HEK293 (cell line): ENCODE measurements around the gene PLIN5.

Source experiments
- REPIN1 ChIP-seq: fragments of 450-650 bp; formaldehyde crosslinking; IDR thresholded peaks from 2 replicates; pipeline ENCODE4 v1.5.1; 2017; ENCODE audit warnings: missing biosample characterization, missing genetic modification characterization, low read depth
- TF ChIP-seq, protein P1 (sequence below): fragments of 450-650 bp; formaldehyde crosslinking; IDR thresholded peaks from 2 replicates; pipeline ENCODE4 v1.5.1; 2016; ENCODE audit warnings: missing biosample characterization, missing genetic modification characterization

DNA sequence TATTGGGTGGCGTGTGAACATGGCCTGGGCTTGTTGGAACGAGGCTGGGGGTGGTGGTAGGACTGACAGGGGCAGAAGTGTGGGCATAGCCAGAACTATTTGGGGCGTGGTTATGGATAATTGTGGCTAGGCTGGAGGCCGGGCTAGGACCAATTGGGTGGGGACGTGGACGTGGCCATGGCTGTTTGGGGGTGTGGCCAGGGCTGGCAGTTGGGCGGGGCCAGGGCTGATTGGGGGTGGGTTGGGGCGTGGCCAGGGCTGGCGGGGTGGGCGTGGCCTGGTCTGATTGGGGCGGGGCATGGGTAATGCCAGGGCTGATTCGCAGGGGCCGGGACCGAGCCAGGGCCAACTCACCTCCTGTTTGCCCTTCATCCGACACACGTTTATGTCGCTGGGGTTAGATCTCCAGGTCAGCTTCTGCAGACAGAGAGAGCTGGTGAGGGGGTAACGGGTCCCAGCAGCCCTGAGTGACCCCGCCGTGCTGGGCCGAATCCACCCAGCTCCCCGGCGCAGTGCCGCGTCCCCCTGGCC is 21.6 kb upstream of the PLIN5 start:
- TF ChIP-seq REPIN1 = no peak
- TF ChIP-seq, protein P1, sequence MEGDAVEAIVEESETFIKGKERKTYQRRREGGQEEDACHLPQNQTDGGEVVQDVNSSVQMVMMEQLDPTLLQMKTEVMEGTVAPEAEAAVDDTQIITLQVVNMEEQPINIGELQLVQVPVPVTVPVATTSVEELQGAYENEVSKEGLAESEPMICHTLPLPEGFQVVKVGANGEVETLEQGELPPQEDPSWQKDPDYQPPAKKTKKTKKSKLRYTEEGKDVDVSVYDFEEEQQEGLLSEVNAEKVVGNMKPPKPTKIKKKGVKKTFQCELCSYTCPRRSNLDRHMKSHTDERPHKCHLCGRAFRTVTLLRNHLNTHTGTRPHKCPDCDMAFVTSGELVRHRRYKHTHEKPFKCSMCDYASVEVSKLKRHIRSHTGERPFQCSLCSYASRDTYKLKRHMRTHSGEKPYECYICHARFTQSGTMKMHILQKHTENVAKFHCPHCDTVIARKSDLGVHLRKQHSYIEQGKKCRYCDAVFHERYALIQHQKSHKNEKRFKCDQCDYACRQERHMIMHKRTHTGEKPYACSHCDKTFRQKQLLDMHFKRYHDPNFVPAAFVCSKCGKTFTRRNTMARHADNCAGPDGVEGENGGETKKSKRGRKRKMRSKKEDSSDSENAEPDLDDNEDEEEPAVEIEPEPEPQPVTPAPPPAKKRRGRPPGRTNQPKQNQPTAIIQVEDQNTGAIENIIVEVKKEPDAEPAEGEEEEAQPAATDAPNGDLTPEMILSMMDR = no peak
